Mesenteric fat pad (tissue), 1 donor: ENCODE data around the gene ATP5F1E. TPM values are rescaled to one million over a fixed set of nuclear protein-coding genes. Genes with fewer than 3 reads are reported as not detected.

ENCODE experiments used
- DNase-seq: peaks from one replicate; pipeline ENCODE4 v3.0.0-alpha.2; 2020; ENCODE audit warnings: low spot score
- long read RNA-seq: library from polyadenylated mRNA; unstranded; transcript quantifications from one replicate; pipeline ENCODE4 v2.0.0, GENCODE V29; 2020
- total RNA-seq: library from RNA; stranded (reverse); fragmentation: NEBNext Ultra II Directional; extraction: Animal tissue kit (Norgen Biotek cat#: 25700); gene quantifications from one replicate; pipeline ENCODE4 v1.2.1, GENCODE V29; 2021
- donor health status: DM: yes; HTN: yes; CAD: no.

The ATP5F1E gene
- 71.3 TPM for total RNA-seq
- long read RNA-seq, transcript ATP5F1E-201 (3 exons, 3,665 nt): major isoform, 62 of 69 reads
- long read RNA-seq, partial matches to known transcripts: 3 of 69 reads
- long read RNA-seq, other reads (novel, unspliced or antisense): 3 of 69 reads

GRCh38 chr20:59032023-59032712, at the start of gene ATP5F1E:
ATP5F1E (minus strand) TSS chr20:59032335; CDS start chr20:59032251, 84 bp downstream.
- DNase-seq: peak; percentile 99

GRCh38 chr20:59081036-59081435, 48.9 kb upstream of the ATP5F1E start:
- no peak for DNase-seq

- no peak for DNase-seq
Observed at GRCh38 chr20:59078231-59078630, 46.1 kb upstream of the ATP5F1E start.

GRCh38 chr20:59077705-59078104, 45.6 kb upstream of the ATP5F1E start:
- DNase-seq: no peak

- no peak for DNase-seq
Observed at GRCh38 chr20:59075934-59076508, 43.9 kb upstream of the ATP5F1E start.

GRCh38 chr20:59074456-59074855, 42.3 kb upstream of the ATP5F1E start:
- DNase-seq: no peak

GRCh38 chr20:59073582-59073981, 41.4 kb upstream of the ATP5F1E start:
- no peak for DNase-seq

- no peak for DNase-seq
Observed at GRCh38 chr20:59071216-59071615, 39.1 kb upstream of the ATP5F1E start.

- no peak for DNase-seq
Observed at GRCh38 chr20:59069026-59069425, 36.9 kb upstream of the ATP5F1E start.

- no peak for DNase-seq
Observed at GRCh38 chr20:59068534-59068933, 36.4 kb upstream of the ATP5F1E start.

- DNase-seq: no peak
Observed at GRCh38 chr20:59064214-59064722, 32.1 kb upstream of the ATP5F1E start.

- DNase-seq: no peak
Observed at GRCh38 chr20:59063358-59064213, 31.5 kb upstream of the ATP5F1E start.

- DNase-seq: no peak
Observed at GRCh38 chr20:59062081-59062480, 29.9 kb upstream of the ATP5F1E start.

GRCh38 chr20:59055302-59055701, 23.2 kb upstream of the ATP5F1E start:
- no peak for DNase-seq

- no peak for DNase-seq
Observed at GRCh38 chr20:59051666-59052185, 19.6 kb upstream of the ATP5F1E start.

GRCh38 chr20:59050437-59050836, 18.3 kb upstream of the ATP5F1E start:
- no peak for DNase-seq

GRCh38 chr20:59048681-59049030, 16.5 kb upstream of the ATP5F1E start:
- DNase-seq: no peak

- DNase-seq: no peak
Observed at GRCh38 chr20:59047938-59048680, 16.0 kb upstream of the ATP5F1E start.

GRCh38 chr20:59046862-59047261, 14.7 kb upstream of the ATP5F1E start:
- DNase-seq: no peak

- no peak for DNase-seq
Observed at GRCh38 chr20:59044796-59045195, 12.7 kb upstream of the ATP5F1E start.

- DNase-seq: no peak
Observed at GRCh38 chr20:59044295-59044694, 12.2 kb upstream of the ATP5F1E start.
